GM18517 (cell line): Measurements from ENCODE around the gene B3GALNT2.
"Not testable (repeated sequence)": the region's sequence is repeated elsewhere in the genome, so short reads cannot be mapped to it uniquely, and the experiment has no call there.

ENCODE experiments used
- ATAC-seq: cut with Tn5 transposase; IDR thresholded peaks from one replicate; pipeline ENCODE4 v1.9.1; 2021; ENCODE audit warnings: mild to moderate bottlenecking, moderate library complexity; ENCODE audit not compliant: unreplicated experiment

Gene B3GALNT2

GRCh38 chr1:235504122-235504493 is at the start of gene B3GALNT2:
Gene B3GALNT2, minus strand, starts transcription at chr1:235504452. Its CDS starts 200 bp downstream, at chr1:235504252.
- peak; percentile 41 for ATAC-seq

- no peak for ATAC-seq
These were observed 48.9 kb upstream of the B3GALNT2 start for GRCh38 chr1:235553112-235553551.

- ATAC-seq = no peak
These were observed 48.0 kb upstream of the B3GALNT2 start for GRCh38 chr1:235552146-235552716.

GRCh38 chr1:235549351-235550139 is 45.3 kb upstream of the B3GALNT2 start:
- ATAC-seq = no peak

GRCh38 chr1:235546369-235547155 is 42.3 kb upstream of the B3GALNT2 start:
- not testable (repeated sequence) for ATAC-seq

- no peak for ATAC-seq
These were observed 41.2 kb upstream of the B3GALNT2 start for GRCh38 chr1:235545292-235545930.

GRCh38 chr1:235542845-235543244 is 38.6 kb upstream of the B3GALNT2 start:
- ATAC-seq = not testable (repeated sequence)

GRCh38 chr1:235533476-235534168 is 29.4 kb upstream of the B3GALNT2 start:
- ATAC-seq = no peak

GRCh38 chr1:235532360-235532759 is 28.1 kb upstream of the B3GALNT2 start:
- no peak for ATAC-seq

- no peak for ATAC-seq
These were observed 23.1 kb upstream of the B3GALNT2 start for GRCh38 chr1:235527196-235527814.

- ATAC-seq = no peak
These were observed 21.1 kb upstream of the B3GALNT2 start for GRCh38 chr1:235525314-235525713.

- no peak for ATAC-seq
These were observed 12.7 kb upstream of the B3GALNT2 start for GRCh38 chr1:235516862-235517446.

GRCh38 chr1:235515844-235516512 is 11.7 kb upstream of the B3GALNT2 start:
- ATAC-seq = no peak

GRCh38 chr1:235513495-235514366 is 9.5 kb upstream of the B3GALNT2 start:
- ATAC-seq = no peak

GRCh38 chr1:235511470-235512240 is 7.4 kb upstream of the B3GALNT2 start:
- no peak for ATAC-seq

- no peak for ATAC-seq
These were observed 6.6 kb upstream of the B3GALNT2 start for GRCh38 chr1:235510823-235511222.

- ATAC-seq = no peak
These were observed 3.4 kb upstream of the B3GALNT2 start for GRCh38 chr1:235507623-235508022.
